HG03521 (cell line): ENCODE measurements around the gene A1BG.
"Not testable (repeated sequence)": the region's sequence is repeated elsewhere in the genome, so short reads cannot be mapped to it uniquely, and the experiment has no call there.

ENCODE experiments used
- ATAC-seq: cut with Tn5 transposase; IDR thresholded peaks from one replicate; pipeline ENCODE4 v1.9.1; 2021; ENCODE audit warnings: mild to moderate bottlenecking, moderate library complexity; ENCODE audit not compliant: unreplicated experiment

The A1BG gene

DNA sequence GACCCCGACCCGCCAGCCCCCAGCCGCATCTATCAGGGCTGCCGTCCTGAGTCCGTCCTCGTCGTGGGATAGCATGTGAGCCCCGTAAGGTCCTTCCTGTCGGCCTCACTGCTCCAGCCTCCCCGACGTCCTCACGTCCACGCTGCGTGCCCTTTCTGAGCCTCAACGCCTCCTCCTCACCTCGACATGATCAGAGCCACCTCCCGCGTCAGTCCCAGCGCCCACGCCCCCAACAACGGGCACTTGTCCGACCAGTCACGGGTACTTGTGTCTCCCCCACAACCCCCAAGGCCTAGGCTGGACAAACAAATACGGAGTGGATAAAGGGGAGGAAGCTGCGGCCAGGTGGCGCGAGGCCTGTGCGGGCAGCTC, 8.6 kb upstream of the A1BG start:
- no peak for ATAC-seq

DNA sequence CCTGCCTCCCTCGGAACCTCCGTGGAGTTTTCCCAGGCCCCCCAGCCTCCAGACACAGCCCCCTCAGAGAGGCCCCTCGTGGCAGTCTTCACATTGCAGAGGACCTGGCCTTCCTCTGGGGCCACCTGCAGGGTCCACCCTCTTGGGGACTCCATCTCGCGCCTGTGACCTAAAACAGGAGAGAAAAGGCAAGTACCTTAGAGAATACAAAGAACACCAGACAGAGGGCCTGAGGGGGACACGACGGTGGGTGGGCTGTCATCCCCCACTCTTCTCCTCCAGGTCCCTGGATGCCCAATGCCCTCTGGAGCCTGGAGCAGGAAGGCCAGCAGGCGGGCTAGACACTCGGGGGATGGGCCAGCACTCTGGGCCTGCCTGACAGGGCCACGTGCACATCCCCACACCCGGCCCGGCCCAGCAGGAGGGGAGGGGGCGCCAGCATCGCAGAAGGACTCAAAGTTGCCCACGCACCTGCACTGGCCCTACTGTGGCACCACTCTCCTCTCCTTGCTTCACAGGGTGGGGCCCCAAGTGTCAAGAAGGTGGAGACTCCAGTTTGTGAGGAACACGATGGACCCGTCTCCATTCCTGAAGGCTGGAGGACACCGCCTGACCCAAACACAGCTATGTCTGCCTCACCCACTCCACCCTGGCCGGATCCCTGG, 4.3 kb upstream of the A1BG start:
- no peak for ATAC-seq

DNA sequence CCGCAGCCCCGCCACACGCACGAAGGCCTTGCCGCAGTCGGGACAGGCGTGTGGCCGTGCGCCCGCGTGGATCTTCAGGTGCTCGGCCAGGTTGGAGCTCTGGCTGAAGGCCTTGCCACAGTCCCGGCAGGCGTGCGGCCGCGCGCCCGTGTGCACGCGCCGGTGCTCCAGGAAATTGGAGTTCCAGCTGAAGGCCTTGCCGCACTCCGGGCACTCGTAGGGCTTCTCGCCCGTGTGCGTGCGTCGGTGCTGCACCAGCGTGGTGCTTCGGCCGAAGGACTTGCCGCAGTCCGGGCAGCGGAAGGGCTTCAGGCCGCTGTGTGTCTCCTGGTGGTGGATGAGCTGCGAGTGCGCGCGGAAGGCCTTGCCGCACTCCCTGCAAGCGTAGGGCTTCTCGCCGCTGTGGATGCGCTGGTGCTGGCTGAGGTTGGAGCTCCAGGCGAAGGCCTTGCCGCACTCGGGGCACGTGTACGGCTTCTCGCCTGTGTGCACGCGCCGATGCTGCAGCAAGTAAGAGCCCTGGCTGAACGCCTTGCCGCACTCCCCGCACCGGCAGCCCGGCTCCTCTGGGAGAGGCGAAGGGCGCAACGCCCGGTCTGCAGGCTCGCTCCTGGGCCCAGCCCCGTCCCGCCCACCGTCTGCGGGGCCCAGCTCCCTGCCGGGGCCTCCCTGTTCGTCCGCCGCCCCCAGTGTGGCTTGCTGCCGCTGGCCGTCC, 3.6 kb upstream of the A1BG start:
- no peak for ATAC-seq

DNA sequence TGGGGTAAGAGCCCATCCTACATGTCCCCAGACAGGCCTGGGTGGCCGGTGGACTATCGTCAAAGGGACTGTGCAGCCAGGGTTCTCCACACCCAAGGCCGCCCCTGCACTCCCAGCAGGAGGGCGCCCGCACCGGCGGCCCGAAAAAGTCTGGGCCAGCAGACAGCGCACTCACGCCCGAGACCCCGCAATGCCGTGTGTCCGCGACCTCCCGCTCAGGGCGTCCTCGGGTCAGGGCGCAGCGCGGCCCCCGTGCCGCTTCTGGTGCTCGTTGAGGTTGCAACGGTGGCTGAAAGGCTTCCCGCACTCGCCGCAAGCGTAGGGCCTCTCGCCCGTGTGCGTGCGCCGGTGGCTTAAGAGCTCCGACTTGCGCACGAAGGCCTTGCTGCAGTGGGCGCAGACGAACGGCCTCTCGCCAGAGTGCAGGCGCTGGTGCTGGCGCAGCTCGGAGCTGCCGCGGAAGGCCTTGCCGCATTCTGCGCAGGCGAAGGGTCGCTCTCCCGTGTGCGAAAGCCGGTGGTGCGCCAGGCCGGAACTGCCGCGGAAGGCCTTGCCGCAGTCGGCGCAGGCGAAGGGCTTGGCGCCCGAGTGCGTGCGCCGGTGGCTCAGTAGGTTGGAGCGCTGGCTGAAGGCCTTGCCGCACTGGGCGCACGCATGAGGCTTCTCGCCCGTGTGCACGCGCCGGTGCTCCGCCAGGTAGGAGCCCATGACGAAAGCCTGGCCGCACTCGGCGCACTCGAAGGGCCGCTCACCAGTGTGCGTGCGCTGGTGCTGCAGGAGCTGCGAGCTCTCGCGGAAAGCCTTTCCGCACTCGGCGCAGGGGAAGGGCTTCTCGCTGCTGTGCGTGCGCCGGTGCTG, 2.8 kb upstream of the A1BG start:
- no peak for ATAC-seq

DNA sequence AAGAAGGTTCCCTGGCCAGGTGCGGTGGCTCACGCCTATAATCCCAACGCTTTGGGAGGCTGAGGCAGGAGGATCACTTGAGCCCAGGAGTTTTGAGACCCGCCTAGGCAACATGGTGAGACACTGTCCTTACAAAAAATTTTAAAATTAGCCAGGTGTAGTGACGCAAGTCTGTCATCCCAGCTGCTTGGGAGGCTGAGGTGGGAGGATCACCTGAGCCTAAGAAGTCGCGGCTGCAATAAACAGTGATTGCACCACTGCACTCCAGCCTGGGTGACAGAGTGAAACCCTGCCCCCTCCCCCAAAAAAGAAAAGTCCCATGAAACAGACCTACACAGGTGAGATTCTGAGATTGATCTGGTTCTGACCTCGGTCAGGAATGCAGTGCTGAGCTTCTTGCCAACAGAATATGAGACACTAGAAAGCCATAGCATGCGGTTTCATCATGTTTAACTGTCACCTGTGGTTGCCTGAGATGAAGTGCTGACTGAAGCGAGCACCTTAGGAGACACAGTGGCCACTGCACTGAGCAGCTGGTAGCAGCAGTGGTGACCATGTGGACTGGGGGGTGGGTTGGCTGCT, 2.0 kb upstream of the A1BG start:
- ATAC-seq, result no peak

DNA sequence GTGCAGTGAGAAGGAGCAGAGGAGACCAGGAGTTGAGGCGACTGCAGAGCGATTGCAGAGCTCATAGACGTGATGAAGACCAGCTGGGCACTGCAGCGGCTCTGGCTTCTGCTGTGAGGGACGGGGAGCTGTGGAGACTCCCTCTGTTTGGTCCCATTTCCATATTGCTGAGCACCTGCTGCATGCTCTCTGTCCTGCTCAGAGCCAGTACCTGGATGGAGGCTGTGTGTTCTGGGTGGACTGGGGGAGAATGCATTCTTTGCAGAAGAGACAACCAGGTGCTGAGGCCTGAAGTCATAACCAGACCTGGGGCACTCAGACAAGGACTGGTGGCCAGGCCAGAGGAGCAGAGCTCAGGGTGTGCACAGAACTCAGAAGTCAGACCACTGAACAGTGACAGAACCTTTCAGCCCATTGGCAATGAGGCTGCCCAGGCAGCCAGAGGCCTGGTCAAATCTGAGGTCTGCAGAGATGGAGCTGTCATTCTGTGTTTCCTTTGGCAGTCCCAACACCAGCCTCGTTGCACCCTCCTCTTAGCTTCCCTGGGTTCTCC, 1.3 kb upstream of the A1BG start:
- ATAC-seq, result no peak

DNA sequence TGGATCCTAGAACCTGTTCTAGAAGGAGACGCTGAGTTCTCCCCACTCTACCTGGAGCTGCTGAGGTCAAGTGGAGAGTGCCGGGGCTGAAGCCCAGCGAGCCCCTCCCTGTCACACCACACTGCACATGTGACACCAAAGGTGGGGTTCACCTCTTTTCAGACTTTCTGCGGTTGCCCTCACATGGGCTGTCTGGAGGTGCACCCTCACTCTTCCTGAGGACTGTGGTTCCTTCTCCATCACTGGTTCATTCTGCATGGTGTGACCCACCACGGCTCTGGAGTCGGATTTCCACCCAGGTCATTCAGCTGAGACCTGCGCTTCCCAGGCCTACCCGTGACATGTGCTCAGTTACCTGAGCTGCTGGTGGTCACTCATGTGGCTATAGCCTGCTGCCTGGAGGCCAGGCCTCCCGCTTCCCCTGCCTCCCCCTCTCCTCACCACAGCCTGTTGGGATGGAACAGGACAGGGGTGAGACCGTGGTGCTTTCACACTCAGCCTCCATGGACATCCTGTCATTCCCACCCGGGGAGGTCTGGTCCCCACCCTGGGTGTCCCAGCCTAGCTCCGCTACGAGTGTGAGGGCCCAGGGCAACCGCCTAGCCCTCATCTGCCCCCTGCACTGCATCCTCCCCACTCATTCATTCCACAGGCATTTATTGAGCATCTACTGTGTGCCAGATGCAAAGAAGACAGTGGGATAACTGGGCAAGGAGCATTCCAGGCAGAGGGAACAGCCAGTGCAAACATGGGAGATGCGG, 605 bp upstream of the A1BG start:
- ATAC-seq, result no peak

DNA sequence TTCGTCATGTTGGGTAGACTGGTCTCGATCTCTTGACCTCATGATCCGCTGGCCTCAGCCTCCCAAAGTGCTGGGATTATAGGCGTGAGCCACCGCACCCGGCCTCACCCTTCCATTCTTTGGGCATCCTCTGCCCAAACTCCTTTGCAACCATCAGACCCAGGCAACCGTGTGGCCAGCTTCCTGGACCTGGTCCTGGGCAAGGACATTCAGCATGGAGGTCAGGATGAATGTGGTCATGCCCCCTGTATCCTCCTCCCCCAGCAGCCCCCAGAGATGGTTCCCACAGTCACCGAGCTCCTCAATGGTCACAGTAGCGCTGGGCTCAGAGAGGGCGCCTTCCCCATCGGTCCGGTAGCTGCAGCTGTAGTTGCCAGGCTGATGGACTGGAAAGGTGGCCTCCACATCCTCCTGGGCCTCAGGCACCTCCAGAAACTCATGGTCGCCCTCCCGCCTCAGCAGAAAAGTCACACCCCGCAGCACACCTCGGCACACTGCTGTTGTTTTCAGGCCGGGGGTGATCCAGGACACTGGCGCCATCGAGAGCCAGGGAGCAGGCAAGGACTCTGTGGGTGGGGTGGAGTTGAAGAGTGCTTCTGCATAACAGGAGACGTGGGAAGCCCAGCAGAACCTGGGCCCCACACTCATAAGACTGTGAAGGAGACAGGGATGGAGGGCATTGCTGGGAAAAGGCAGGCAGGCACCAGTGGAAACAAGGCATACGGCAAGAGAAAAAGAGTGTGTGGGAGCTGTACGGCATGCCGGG, 1.1 kb downstream of the A1BG start:
- ATAC-seq, result no peak

DNA sequence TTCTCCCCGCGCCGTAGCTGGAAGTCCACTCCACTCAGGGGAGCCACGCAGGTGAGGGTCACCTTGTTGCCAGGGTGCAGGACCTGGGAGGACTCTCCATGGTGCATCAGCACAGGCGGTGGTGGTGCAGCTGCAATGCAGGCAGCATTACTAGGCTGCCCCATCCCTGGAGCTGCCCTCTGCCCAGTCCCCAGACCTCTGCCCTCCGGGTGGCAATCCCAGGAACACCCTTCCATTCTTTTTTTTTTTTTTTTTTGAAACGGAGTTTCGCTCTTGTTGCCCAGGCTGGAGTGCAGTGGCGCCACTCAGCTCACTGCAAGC, 1.8 kb downstream of the A1BG start:
- no peak for ATAC-seq

DNA sequence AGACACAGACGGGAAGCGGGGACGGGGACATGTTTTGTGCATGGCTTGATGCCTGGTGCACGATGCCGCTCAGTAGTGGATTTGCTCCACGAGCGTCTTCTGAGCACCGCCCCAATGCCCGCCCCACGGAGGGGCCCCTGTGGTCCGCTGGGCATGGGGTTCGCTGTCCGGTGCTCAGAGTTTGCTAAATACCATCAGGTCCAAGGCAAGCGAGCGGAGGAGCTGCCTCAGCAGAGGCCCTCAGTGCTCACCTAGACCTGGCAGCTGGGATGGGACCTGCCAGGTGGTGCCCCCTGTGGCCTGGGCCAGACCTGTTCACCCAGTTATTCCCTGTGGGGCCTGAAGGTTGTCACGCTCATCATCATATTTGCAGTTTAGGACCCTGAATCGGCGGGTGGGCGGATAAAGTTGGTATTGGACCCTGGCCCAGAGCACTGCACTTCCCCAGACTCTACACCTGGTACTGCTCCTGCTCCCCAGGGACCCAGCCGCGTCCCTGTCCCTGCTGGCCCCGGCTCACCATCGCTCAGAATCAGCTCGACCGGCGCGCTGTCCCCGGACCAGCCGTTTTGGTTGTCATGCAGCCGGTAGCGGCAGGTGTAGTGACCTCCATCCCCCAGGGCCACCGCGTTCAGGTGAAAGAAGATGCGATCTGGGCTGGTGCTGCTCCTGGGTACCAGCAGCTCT, 2.3 kb downstream of the A1BG start:
- no peak for ATAC-seq

DNA sequence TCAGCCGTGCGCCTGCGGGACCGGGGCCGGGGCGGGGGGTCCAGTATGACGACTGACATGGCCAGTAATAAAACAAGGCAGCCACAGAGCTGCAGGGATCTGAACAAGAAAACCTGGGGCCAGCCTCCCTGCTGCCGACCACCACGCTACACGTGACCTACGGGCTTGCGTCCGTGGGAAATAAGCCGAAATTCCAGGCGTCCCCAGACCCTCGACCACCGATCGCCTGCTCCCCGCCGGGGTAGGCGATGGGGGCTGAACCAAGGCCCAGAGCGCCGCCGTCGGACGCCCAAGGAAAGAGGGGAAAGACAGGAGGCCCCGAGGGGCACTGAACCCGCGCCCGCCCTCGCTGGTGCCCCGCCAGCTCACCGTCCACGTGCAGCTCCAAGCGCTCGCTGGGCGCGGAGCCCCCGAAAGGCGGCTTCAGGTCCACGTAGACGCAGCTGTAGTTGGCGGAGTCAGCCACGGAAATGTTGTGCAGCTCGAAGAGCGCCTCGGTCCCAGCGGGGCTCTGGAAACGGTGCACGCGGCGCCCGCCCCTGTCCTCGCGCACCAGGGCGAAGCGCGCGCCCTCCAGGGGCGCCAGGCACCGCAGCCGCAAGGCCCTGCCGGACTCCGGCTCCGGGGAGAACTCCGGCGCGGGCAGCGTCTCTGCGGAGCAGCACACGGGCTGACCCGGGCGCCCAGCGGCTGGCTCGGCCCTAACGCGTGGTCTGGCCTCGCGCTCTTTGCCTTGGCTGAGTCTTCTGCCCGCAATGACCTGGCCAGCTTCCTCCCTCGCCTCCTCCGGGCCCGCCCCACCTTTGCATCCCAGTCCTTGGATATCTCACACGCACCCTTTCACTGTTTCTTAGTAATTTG, 3.1 kb downstream of the A1BG start:
- no peak for ATAC-seq

DNA sequence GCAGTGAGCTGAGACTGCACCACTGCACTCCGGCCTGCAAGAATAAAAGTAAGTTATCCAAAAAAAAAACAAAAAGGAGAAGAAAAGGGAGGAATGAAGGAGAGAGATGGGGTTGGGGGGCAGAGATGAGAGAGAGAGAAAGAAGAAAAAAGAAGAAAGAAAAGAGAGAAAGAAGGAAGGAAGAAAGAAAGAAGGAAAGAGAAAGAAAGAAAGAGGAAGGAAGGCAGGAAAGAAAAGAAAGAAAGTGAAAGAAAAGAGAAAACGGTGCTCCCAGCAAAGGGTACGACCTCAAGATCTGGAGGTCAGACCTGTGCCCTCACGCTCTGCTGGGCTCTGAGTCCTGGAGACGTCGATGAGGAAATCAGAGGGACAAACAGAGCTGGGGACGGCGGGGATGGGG, 3.7 kb downstream of the A1BG start:
- ATAC-seq, result no peak

DNA sequence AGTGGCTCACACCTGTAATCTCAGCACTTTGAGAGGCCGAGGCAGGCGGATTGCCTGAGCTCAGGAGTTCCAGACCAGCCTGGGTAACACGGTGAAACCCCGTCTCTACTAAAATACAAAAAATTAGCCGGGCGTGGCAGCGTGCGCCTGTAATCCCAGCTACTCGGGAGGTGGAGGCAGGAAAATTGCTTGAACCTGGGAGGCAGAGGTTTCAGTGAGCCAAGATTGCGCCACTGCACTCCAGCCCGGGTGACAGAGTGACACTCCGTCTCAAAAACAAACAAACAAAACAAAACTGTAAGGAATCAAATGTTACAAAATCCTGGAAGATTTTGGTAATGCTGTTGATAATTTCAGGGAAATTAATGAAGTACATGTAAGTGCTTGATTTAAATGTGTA, 5.2 kb downstream of the A1BG start:
- ATAC-seq, result not testable (repeated sequence)

DNA sequence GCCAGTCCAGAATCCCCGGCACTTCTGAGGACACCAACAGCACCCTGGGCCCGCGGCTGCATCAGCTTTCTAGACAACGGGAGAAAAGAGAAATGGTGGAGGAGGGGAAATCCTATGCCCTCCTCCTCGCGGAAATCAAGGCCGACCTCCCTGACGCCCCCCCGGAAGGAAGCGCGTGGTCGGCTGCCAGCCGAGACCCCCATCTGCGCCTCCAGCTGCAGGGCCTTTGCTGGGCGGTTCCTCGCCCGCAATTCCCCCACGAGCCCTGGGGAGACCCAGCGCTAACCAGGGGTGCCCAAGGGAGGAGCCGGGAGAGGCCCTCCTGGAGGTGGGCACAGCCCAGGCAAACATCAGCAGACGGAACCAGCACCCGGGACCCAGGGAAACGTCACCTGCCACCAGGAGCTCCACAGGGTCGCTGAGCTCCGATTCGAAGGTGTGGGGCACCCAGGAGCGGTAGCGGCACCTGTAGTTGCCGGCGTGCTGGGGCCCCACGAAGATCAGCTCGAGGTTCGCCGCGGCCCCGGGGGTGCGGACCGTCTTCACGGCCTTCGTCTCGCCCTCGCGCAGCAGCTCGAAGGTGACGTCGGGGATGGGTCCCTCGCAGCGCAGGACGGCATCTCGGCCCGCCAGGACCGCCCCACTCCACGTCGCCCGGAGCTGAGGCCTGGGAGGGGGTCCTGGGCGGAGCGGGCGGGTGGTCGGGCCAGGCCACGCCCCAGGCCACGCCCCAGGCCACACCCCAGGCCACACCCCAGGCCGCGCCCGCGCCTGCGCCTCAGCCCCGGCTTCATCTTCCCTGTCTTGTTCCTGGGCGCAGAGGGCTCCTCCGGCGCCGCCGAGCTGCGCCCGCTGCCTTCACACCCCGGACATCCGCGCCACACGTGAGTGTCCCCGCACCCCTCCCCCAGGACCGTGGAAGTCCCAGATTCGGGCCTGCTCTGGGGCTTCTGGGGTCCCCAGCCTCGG, 6.0 kb downstream of the A1BG start:
- peak; percentile 93 for ATAC-seq

DNA sequence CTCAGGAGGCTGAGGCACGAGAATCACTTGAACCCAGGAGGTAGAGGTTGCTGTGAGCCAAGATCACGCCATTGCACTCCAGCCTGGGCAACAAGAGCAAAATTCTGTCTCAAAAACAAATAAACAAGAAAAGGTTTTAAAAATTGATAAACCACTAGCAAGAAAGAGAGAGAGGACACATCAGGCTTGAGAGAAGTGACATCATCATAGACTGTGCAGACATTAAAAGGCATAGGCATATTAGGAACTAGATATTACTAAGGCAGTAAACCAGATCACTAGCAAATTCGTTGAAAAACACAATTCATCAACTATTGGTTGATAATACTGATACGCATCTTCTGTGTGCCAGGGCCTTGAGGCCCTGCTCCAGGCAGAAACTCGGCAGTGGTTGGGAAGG, 7.7 kb downstream of the A1BG start:
- ATAC-seq, result no peak

DNA sequence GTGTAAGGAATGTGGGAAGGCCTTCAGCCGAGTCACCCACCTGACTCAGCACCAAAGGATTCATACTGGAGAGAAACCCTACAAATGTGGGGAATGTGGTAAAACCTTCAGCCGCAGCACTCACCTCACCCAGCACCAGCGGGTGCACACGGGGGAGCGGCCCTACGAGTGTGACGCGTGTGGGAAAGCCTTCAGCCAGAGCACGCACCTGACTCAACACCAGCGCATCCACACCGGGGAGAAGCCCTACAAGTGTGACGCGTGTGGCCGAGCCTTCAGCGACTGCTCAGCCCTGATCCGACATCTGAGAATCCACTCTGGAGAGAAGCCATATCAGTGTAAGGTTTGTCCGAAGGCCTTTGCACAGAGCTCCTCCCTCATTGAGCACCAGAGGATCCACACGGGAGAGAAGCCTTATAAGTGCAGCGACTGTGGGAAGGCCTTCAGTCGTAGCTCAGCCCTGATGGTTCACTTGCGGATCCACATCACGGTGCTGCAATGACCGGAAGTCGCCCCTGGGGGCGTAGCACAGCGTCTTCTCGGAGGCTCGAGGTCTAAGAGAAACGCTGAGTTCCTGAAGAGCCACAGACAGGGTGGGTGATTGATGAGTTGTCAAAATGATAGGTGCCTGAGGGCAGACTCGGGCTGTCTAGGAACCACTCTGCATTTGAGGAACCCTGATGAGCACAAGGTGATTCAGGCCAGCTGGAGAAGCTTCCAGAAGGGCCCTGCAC, 14.3 kb downstream of the A1BG start:
- ATAC-seq, result no peak

DNA sequence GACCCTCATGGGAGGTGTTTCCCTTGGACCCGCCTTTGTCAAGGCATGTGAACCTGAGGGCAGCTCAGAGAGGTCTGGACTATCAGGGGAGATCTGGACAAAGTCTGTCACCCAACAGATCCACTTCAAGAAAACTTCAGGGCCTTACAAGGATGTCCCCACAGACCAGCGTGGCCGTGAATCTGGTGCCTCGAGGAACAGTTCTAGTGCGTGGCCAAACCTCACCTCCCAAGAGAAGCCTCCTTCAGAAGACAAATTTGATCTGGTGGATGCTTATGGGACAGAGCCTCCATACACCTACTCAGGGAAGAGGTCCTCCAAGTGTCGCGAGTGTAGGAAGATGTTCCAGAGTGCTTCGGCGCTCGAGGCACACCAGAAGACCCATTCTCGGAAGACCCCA, 15.0 kb downstream of the A1BG start:
- ATAC-seq, result no peak
